Ectodermal cell (in vitro differentiated cells): ENCODE data around the gene CEMIP2.

ENCODE experiments used
- H3K27ac ChIP-seq: 2 replicates; pipeline ENCODE4 v1.7.0; 2013; ENCODE audit warnings: mild to moderate bottlenecking, low read depth, low read length; ENCODE audit not compliant: insufficient read depth, poor library complexity, severe bottlenecking
- H3K27me3 ChIP-seq: 2 replicates; pipeline ENCODE4 v1.7.0; 2013; ENCODE audit warnings: mild to moderate bottlenecking, low read length; ENCODE audit not compliant: insufficient read depth, control insufficient read depth, poor library complexity, severe bottlenecking
- H3K36me3 ChIP-seq: one replicate; pipeline ENCODE4 v1.7.0; 2013; ENCODE audit warnings: low read length; ENCODE audit not compliant: control insufficient read depth, insufficient read depth
- H3K4me1 ChIP-seq: one replicate; pipeline ENCODE4 v1.7.0; 2013; ENCODE audit warnings: low read length; ENCODE audit not compliant: control insufficient read depth, insufficient read depth
- H3K4me3 ChIP-seq: 2 replicates; pipeline ENCODE4 v1.7.0; 2013; ENCODE audit warnings: low read depth, low read length, control low read depth; ENCODE audit not compliant: insufficient read depth
- H3K9me3 ChIP-seq: 2 replicates; pipeline ENCODE4 v1.7.0; 2013; ENCODE audit warnings: mild to moderate bottlenecking, low read length, moderate library complexity; ENCODE audit not compliant: control insufficient read depth
- WGBS, 2 experiments: methylation state at CpG; one replicate each; pipeline ENCODE4 v1.1.7; 2013; ENCODE audit warnings: missing lambda C conversion rate in 2 of 2; 5-methylcytosine and 5-hydroxymethylcytosine counted together

Gene CEMIP2

DNA sequence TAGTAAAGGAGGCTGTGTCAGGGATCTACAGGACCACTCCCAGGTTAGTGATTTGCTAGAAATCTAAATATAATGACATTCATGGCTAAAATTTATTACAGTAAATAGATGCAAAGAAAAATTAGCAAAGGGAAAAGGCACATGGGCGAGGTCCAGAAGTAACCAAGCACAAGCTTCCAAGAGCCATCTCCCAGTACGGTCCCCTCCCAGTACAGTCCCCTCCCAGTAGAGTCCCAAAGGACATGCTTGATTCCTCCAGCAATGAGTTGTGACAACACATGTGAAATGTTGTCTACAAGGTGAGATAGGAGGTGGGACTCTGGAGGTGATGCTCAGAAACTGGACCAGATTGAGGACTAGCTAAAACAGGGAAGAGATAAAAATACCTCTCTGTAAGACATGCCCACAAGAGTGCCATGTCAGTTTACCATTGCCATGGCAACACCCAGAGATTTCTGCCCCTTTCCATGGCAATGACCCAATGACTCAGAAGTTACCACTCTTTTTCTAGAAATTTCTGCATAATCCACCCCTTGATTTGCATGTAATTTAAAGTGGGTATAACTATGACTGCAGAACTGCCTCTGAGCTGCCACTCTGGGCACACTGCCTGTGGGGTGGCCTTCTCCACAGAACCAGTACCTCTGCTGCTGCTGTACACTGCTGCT is 27.9 kb upstream of the CEMIP2 start:
- WGBS, 2 experiments, result 93 to 100% methylated on average over 2 of the region's 2 CpGs
- Histone ChIP-seq H3K9me3 (no peaks in the 10 kb centered on the region), H3K27me3 (no peaks in the 10 kb centered on the region), H3K4me1 (no peaks in the 10 kb centered on the region), H3K27ac (no peak overlapping the region), H3K4me3 (no peak overlapping the region), H3K36me3 (no peaks in the 10 kb centered on the region)

GRCh38 chr9:71795097-71795813 is 26.9 kb upstream of the CEMIP2 start:
- H3K4me1 ChIP-seq, result no peaks in the 10 kb centered on the region
- no peaks in the 10 kb centered on the region for H3K36me3 ChIP-seq
- H3K4me3 ChIP-seq, result no peak overlapping the region
- H3K9me3 ChIP-seq, result no peaks in the 10 kb centered on the region
- H3K27ac ChIP-seq, result no peak overlapping the region
- WGBS, 2 experiments, result 90 to 94% methylated on average over 6 to 7 of the region's 7 CpGs
- H3K27me3 ChIP-seq, result no peaks in the 10 kb centered on the region

- no peaks in the 10 kb centered on the region for H3K9me3 ChIP-seq
- H3K4me1 ChIP-seq, result no peaks in the 10 kb centered on the region
These were observed 25.2 kb upstream of the CEMIP2 start for GRCh38 chr9:71793386-71794105.

GRCh38 chr9:71791875-71792274 is 23.6 kb upstream of the CEMIP2 start:
- H3K4me1 ChIP-seq, result no peaks in the 10 kb centered on the region
- WGBS, 2 experiments, result 93 to 94% methylated on average over 4 of the region's 4 CpGs
- no peak overlapping the region for H3K27ac ChIP-seq
- H3K9me3 ChIP-seq, result no peaks in the 10 kb centered on the region
- no peak overlapping the region for H3K4me3 ChIP-seq
- no peaks in the 10 kb centered on the region for H3K36me3 ChIP-seq
- no peaks in the 10 kb centered on the region for H3K27me3 ChIP-seq

More at GRCh38 chr9:71793386-71794105, 25.2 kb upstream of the CEMIP2 start:
- 91 to 96% methylated on average over 2 of the region's 2 CpGs for WGBS, 2 experiments
- Histone ChIP-seq H3K4me3 (no peak overlapping the region), H3K36me3 (no peaks in the 10 kb centered on the region), H3K27me3 (no peaks in the 10 kb centered on the region), H3K27ac (no peak overlapping the region)

GRCh38 chr9:71790296-71790695 is 22.0 kb upstream of the CEMIP2 start:
- Histone ChIP-seq H3K36me3 (no peaks in the 10 kb centered on the region), H3K27me3 (no peaks in the 10 kb centered on the region), H3K4me1 (no peaks in the 10 kb centered on the region), H3K9me3 (no peaks in the 10 kb centered on the region), H3K4me3 (no peak overlapping the region), H3K27ac (no peak overlapping the region)
- WGBS, 2 experiments, result 95 to 96% methylated on average over 1 of the region's 1 CpG

DNA sequence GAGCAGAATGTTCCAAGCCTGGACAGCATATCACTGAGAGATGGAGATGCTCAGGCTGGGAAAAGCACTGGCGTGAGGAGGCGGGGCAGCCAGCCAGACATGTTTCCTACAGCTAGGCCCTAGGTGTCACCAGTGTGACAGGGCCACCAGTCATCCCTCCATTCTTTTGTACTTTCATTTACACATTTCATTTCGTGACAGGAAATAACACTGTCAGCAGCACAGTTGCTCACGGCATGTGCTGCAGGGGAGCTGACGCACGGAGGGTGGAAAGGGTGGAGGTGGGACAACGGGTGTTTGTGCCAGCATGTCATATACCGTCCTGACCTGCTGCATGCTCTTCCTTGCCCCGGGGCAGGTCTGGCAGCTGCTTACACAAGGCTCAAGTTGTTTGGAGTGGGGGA is 14.8 kb upstream of the CEMIP2 start:
- Histone ChIP-seq H3K4me1 (no peaks in the 10 kb centered on the region), H3K27me3 (no peaks in the 10 kb centered on the region), H3K36me3 (no peaks in the 10 kb centered on the region), H3K9me3 (no peaks in the 10 kb centered on the region), H3K4me3 (no peak overlapping the region), H3K27ac (no peak overlapping the region)
- 74 to 77% methylated on average over 9 of the region's 9 CpGs for WGBS, 2 experiments

DNA sequence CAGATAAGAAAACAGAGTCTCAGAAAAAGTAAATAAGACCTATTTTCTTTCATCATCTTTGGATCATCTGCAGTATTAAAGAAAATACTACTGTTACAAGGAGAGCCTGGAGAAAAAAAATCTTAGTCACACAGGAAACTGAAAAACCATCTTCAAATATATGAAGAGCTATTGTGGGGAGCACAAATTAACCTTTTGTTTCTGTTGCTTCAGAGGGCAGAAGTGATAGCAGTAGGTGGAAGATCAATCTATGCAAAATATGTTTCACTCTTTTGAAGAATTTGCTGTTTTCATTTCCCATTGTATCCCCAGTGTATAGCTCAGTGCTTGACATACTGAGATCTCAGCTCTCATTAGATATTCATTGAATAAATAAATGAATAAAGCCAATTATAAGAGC is 13.1 kb upstream of the CEMIP2 start:
- no peaks in the 10 kb centered on the region for H3K4me1 ChIP-seq
- no peaks in the 10 kb centered on the region for H3K9me3 ChIP-seq
- no peaks in the 10 kb centered on the region for H3K36me3 ChIP-seq
- H3K27ac ChIP-seq, result no peak overlapping the region
- H3K4me3 ChIP-seq, result no peak overlapping the region
- no peaks in the 10 kb centered on the region for H3K27me3 ChIP-seq

DNA sequence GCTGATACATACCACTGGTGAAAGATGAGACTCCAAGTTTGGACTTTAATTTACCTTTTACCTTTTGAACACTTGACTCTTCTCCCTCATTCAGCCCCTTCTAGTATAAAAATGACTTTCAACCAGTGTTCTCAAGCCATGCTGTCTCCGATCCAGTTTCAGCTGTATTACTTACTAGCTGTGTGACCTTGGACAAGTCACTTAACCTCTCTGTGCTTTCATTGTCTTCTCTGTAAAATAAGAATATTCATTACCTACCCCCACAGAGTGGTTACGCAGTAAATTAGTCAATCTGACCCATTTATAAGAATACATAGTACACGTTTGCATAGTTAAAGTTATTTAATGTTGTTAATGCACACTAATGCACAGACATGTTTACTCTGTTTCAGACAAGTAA is 12.6 kb upstream of the CEMIP2 start:
- Histone ChIP-seq H3K4me3 (no peak overlapping the region), H3K27me3 (no peaks in the 10 kb centered on the region), H3K27ac (no peak overlapping the region), H3K36me3 (no peaks in the 10 kb centered on the region), H3K4me1 (no peaks in the 10 kb centered on the region), H3K9me3 (no peaks in the 10 kb centered on the region)
- 67 to 85% methylated on average over 1 to 2 of the region's 3 CpGs for WGBS, 2 experiments

- Histone ChIP-seq H3K4me1 (no peaks in the 10 kb centered on the region), H3K4me3 (no peak overlapping the region), H3K9me3 (no peaks in the 10 kb centered on the region), H3K36me3 (no peaks in the 10 kb centered on the region), H3K27ac (no peak overlapping the region), H3K27me3 (no peaks in the 10 kb centered on the region)
- WGBS, 2 experiments, result 89 to 95% methylated on average over 4 to 5 of the region's 5 CpGs
These were observed 9.8 kb upstream of the CEMIP2 start for GRCh38 chr9:71778085-71778484.

DNA sequence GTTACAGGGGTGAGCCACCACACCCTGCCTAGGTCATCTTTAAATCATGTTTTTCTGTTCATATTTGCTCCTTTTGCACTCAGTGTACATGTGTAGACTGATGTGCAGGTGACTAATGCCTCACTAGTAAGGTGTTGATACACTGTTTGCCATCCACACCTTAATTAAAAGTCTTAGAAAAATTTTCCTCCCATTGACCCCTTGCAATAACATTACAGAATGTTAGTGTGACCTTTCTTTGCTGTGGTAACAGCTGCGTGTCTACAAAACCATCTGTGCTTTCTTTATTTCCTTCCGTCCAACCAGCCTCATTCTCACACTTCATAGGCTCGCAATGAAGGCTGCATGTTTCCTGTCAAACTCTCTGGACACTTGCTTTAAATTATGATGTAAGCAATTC is 6.6 kb upstream of the CEMIP2 start:
- Histone ChIP-seq H3K9me3 (no peaks in the 10 kb centered on the region), H3K36me3 (no peaks in the 10 kb centered on the region), H3K27ac (no peak overlapping the region), H3K27me3 (peaks cover 5% of the 10 kb centered on the region), H3K4me3 (no peak overlapping the region), H3K4me1 (peaks cover under 1% of the 10 kb centered on the region)
- 92 to 95% methylated on average over 3 of the region's 3 CpGs for WGBS, 2 experiments
